Raji (cell line): ENCODE results near the gene WWOX.

Experiments
- POLR2A ChIP-seq: IDR thresholded peaks from 2 replicates; pipeline ENCODE4 v1.6.1; 2011; ENCODE audit warnings: low read depth, low read length, control low read depth; ENCODE audit not compliant: insufficient read depth

The WWOX gene

DNA sequence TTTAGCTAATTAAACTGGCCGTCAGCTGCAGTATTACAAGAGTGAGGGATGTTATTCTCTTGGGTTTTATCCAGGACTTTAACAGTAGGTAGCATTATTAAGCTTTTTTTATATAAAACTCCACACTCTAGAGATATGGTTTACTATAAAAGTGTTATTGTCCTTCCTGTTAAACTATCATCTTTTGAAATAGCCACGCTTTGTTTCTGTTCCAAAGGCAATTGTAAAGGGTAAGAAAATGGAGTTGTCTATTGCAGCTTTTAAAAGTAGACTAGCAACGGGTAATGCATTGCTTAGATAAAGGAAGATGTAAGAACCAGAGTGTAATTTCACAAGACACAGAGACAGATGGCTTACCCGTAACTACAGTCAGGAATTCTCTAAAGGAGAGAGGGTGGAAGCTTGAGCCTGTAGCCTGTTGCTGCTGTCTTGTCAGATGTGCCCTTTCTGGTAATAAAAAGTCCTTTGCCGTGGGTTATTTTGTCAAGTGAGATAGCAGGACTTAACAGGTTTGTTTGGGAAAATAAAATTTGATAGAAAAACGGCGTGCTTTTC lies 56.4 kb downstream of the WWOX start:
- no peak for TF ChIP-seq POLR2A

DNA sequence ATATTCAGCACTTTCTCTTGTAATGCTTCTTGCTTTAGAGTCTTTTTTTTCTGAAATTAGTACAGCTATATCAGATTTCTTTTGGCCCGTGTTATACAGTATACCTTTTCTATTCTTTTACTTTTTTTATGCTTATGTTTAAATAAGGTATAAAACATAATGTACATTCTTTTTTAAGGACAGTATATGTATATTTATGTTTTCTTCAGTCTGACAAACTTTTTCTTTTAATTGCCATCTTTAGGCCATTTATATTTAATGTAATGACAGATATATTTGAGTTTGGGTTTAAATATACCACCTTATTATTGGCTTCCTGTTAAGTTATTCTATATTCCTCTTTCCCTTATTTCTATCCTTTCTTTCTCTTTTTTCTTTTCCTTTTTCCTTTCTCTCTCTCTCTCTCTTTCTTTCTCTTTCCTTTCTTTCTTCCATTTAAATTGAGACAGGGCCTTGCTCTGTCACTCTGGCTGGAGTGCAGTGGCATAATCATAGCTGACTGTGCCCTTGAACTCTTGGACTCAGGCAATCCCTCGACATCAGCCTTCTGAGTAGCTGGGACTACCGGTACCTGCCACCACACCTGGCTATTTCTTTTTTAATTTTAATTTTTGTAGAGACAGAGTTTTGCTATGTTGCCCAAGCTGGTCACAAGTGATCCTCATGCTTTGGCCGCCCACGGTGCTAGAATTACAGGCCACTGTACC lies 61.7 kb downstream of the WWOX start:
- no peak for TF ChIP-seq POLR2A

DNA sequence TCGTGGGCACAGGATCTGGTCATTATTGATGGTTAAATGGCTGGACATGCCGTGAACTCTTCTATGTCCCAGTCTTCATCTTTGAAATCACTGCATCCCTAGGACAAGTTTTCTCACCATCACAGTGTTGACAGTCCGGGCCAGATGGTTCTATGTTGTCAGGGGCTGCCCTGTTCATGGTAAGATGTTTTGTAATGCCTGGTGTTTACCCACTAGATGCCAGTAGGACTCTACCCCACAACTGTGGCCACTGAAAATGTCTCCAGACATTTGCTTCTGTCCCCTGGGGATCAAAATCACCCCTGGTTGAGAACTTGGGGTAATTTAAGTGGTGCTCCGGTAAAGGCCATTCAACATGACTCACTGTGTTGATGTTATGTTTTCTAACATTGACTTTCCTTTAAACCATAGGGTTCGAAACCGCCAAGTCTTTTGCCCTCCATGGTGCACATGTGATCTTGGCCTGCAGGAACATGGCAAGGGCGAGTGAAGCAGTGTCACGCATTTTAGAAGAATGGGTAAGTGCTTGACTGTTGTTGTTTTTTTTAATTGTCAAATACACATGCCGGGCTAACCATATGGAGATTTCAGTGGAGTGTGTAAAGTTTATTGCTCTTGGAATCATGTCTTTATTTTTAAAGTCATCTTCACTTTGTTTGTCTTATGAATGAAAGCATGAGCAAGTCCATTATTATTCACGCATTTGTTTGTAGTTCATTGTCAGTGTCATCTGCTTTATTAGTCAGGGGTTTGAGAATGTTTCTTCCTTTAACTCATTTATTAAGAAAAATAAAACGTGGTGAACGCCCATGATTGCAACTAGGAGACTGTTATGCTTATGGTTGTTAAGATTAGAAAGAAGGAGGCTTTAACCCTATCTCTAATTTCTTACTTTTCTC lies 64.6 kb downstream of the WWOX start:
- TF ChIP-seq POLR2A, result no peak

DNA sequence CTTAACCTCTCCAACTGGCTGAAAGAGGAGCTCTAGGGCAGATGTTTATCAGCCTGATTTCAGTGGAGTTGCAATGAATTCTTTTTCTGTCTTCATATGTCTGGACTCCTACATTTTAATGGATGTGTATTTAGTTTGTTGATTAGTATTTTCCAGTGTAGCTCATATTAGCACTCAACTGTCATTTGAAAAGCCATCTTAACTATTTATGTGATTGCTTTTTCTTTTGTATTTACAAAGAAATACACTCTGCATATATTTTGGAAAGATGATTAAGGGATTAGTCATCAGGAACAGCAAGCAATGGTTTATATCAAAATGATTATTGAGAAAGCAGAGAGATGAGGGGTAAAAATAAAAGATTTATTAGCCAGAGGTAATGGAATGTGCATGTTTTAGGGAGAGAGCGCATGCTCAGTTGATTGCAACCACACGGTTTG lies 71.1 kb downstream of the WWOX start:
- no peak for TF ChIP-seq POLR2A

DNA sequence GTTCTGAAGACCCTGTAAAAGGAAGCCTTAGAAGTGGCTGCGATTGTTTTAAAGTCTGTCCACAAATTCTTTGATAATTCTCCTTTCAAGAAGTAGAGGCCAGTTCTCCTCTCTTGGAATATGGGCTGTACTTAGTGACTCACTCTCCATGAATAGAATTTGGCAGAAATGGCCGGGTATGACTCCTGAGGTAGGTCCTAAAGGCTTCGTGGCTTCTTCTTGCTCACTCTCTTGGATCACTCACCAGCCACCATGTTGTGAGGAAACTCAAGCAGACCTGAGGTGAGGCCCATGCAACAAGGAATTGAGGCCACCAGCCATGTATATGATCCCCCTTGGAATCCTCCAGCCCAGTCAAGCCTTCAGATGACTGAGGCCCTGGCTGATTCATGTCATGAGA lies 75.8 kb downstream of the WWOX start:
- TF ChIP-seq POLR2A, result no peak

DNA sequence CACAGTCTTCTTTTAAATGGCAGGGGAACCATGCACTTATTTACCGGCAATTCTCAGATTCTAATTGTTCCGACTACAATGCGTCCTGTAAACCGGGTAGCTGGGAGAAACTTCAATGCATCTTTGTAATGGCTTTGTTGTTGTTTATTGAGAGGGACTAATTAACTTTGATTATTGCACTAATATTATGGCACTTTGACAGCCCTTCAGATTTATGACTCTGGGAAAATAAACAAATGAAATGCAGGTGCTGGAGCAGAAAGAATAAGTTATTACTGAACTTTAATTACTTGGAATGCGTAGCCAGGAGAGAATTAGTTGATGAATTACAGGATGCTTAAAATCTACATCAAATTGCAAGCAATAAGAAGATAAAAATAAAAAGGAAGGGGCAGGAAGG lies 77.0 kb downstream of the WWOX start:
- TF ChIP-seq POLR2A, result no peak

DNA sequence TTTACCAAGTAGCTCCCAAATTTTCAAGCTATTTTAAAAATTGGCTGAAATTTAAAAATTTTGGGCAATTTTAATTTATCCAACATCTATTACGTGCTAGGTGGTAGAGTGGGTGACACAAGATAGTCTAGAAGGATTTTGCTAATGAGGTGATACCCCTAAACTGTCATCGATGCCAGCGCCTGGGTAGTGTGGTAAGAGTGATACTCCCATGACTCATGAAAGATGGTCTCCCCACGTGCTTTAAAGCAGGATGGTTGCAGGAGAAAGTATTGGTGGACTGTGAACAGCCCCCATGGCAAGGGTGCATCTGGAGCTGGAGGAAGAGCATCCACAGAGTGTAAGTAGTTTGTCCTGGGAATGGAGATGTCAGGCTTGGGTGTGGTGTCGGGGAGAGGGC lies 77.8 kb downstream of the WWOX start:
- no peak for TF ChIP-seq POLR2A

DNA sequence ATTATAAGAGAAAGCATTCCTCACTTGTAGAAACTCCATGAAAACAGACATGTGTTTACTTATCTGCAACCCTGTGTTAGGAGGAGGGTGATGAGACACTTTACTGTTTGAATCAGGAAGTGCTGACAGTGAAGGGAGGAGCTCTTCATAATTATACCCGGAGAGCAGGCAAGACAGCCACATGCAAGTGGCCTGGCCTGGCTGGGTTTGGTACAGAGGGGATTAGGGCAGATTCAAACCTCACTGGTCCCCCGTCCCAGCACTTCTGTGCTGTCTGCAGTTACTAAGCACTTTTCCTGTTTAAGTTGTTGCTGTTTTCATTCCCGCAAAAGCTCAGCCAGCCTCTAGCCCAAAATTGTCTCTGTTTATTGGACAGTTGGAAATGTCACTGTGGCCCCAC lies 78.5 kb downstream of the WWOX start:
- TF ChIP-seq POLR2A, result no peak

DNA sequence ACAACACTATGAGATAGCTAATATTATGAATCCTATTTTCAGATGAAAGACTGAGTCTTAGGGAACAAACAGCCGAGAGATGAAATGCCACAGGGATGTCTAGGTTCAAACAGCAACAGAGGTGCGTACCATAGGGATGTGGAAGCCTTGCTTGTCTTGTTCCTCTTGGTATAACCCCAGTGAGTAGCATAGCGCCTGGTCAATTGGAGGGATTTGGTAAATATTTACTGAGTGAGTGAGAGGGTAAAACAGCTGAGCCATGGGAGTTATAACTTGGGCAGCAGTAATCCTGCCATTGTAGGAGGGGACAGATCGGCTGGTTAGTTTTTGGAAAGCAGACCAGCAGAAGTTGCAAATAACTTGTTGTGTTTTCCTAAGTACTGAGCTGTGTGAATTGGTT lies 80.2 kb downstream of the WWOX start:
- no peak for TF ChIP-seq POLR2A

DNA sequence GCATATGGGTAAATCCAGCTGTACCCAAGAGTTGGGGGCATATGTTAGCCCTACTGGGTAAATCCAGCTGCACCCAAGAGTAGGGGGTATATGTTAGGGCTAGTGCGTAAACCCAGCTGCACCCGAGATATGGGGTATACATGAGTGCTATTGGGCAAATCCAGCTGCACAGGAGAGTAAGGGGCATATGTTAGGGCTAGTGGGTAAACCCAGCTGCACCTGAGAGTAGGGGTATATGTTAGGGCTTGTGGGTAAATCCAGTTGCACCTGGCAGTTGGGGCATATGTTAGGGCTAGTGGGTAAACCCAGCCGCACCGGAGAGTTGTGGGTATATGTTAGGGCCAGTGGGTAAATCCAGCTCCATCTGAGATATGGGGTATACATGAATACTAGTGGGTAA lies 80.9 kb downstream of the WWOX start:
- no peak for TF ChIP-seq POLR2A

DNA sequence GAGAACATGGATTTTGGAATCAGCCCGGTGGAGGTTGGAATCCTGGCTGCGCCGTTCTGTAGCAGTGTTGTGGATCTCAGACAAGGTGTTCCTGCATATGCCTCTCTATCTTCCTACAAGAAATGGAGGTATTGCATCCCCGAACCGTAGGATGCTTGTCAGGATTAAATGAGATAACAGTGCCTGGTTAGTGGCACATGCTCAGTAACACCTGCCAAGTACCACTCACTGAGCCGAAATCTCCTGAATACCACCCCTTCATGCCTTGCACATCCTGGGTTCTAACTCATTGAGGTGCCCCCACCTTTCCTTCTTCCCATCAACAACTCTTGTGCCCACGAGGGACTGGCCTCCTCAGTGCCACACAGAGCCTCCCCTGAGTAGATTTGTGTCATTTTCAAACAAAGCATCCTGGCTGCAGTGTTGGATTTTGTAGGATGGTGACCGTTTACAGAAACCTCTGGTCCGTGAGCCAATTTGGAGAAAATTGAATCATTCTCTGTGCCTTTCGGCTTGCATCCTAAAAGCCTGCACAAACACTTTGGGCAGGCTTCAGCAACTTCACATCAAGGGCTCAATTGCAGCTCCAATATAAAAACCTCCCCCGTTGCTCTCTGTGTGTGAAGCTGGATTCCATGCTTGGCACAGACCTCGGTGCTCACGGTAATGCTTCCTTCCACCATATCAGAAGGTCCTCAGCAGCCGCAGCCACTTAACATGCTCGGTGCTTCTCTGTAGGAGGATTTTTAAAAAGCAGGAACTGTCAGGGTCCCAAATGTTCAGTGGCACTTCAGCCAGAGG lies 84.2 kb downstream of the WWOX start:
- no peak for TF ChIP-seq POLR2A

DNA sequence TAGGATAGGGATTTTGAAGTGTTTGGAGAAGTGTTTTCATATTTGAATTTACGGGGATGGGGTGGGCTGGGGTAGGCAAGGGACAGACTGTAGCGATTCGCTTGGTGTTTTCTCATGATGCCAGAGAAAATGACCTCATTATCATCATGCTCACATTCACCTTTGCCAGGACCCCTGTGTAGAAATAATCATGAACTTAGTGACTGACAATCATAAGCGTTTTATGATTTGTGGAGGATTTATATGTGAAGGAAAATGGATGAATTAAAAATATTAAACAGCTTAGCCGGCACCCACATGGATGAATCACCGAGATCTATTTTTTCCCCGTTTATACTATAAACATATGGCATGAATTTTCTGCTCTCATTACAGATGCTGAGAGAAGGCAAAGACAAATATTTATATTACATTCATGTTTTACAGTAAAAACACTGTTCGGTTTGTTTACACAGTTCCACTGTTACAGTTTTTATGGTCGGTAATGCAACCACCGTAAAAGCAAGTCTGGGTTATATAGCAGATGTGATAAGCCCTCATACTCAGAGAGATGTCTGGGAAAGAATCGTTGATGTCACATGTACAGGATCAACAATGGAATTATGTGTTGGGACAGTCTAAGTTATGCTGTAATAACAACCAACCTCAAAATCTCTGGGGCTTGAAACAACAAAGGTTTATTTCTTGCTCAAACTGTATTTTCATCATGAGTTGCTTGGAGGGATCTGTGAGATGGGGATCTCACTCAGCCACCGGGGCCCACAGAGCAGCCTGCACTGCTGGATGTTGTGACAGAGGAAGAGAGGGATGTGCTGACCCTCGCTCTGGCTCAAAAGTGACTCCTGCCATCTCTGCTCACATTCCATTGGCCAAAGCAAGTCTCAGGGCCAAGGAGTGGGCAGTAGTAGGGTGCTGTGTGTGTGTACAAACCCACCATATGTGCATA lies 85.1 kb downstream of the WWOX start:
- no peak for TF ChIP-seq POLR2A

DNA sequence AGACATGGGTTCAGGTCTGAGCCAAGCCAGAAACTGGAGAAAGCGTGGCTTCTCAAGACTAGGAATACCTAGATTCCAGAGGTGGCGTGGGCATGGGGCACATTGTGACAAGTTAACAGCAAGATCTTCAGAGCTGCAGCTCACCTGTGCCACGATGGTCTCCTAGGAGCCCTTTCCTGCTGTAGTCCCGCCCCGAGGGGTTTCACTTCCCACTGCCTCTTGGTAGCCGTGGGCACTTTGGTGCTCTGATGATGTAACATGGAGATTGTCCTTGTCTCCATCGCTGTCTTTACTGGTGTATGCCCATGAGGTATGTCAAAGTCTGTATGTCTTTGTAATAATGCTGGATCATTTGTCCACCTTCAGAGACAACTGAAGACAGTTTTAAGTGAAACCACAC lies 89.7 kb downstream of the WWOX start:
- TF ChIP-seq POLR2A, result no peak

DNA sequence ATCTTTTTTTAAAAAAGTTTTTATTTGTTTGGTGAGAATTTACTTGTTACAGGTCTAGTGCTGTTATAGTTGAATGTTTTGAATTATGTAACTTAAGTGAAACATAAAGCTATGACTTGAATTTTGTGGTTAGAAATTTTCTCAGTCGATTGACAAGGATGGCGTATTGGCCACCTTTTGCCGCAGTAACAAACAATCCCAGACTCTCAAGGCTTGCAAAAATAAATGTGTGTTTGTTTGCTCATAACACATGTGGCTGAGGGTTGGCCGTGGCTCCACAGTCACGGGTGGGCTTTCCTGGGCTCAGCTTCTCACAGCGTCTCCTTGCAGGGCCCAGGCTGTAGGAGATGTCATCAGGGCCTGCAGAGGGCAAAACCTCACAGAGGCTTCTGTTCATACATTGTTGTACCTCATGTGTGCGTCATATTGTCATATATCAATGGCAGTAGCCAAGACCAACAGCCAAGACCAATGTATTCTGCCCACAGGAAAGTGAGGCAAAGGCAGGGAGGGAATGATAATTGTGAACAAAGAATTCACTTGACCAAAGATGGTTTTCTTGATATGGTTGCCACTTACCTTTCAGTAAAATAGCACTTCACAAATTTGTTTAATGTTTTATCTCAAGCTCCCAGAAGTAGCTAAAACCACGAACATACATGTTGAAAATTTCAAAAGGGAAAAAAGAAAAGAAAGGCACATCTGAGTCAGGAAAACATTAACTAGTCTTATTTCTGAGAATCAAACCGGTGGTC lies 93.5 kb downstream of the WWOX start:
- TF ChIP-seq POLR2A, result no peak

DNA sequence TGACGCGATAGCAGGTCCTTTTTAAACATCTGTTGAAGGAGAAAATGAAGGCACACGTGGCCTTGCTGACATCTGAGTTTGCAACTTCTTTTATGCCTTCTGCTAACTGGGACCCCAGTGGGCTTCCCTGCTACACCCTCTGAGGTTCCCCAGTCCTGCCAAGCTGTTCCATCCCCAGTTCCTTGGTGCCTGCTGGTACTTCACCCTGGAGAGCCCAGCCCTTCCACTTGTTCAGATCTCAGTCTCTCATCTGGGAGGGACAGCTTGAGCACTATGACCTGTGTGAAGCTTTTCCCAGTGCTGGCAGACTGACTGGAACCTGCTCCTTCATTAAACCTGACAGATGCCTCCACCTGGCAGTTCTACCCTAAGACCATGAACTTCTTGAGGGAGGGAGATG lies 95.5 kb downstream of the WWOX start:
- TF ChIP-seq POLR2A, result no peak
